Stimulated activated effector memory CD8-positive, alpha-beta T cell treated with anti-CD3 and anti-CD28 coated beads, Interleukin-12 subunit alpha, Interleukin-12 subunit beta, amount 100 ng/mL, for 72 hours (primary cell): ENCODE data around the gene MIDN.

ENCODE experiments used
- ATAC-seq: fragments of 150-1000 bp; cut with Tn5 transposase; 2 replicates; pipeline ENCODE4 v1.10.0; 2021
- DNase-seq, 2 donors: peaks; one replicate each; pipeline ENCODE4 v3.0.0; 2021 to 2022; ENCODE audit warnings: low spot score in 2 of 2
- H3K27ac Mint-ChIP-seq: one replicate; pipeline ENCODE4 v1.8.0; 2022; ENCODE audit warnings: mild to moderate bottlenecking, mixed read lengths
- H3K36me3 Mint-ChIP-seq: one replicate; pipeline ENCODE4 v1.8.0; 2022; ENCODE audit warnings: mild to moderate bottlenecking, mixed read lengths
- H3K4me1 Mint-ChIP-seq: one replicate; pipeline ENCODE4 v1.8.0; 2022; ENCODE audit warnings: mixed read lengths
- H3K4me3 Mint-ChIP-seq: one replicate; pipeline ENCODE4 v1.8.0; 2022; ENCODE audit warnings: mild to moderate bottlenecking, mixed read lengths
- H3K9me3 Mint-ChIP-seq: one replicate; pipeline ENCODE4 v1.8.0; 2022; ENCODE audit warnings: mixed read lengths

Gene MIDN

DNA sequence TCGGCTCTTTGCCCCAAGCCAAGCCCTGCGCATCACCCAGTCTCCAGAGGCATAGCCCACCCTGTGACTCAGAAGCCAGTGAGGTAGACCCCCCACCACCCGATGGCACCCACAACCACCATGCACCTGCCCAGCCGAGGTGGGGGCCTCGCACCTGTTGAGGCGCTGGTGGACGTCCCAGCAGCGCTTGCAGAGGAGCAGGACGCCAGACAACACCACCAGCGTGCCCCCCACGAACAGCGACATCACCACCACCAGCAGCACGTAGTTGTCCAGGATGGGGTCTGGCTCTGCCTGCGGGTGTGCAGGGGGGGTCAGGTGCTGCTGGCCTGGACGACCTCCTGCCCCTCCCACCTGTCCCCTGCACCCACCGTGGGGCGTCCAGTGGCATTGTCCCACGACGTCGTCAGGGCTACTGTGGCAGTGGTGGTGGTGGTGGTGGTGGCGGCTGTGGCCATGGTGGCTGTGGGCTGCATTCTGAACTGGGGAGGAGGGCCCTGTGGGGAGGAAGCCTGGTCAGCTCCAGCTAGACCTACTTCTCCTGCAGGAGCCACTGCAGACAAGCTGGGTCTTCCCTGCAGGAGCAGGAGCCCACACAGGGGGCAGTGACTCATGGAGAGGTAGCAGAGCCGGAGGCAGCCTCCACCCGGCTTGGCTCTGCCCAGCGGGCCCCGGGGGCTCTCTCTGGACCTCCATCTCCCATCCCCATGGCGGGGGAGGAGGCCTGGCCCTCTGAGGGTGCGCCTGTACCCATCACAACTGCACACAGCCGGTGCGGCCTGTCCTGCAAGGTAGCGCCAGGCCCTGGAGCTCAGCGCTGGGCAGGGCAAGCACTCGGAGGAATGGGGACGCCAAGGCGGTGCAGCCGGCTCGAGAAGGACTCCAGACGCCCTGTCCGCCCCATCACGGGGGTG lies 12.5 kb upstream of the MIDN start:
- H3K36me3 Mint-ChIP-seq, result peaks cover 23% of the 10 kb centered on the region
- peak overlapping the region; percentile 55 for H3K4me3 Mint-ChIP-seq
- no peak for DNase-seq
- no peak overlapping the region for H3K27ac Mint-ChIP-seq
- no peaks in the 10 kb centered on the region for H3K9me3 Mint-ChIP-seq
- H3K4me1 Mint-ChIP-seq, result peaks cover 23% of the 10 kb centered on the region
- ATAC-seq, result no peak

DNA sequence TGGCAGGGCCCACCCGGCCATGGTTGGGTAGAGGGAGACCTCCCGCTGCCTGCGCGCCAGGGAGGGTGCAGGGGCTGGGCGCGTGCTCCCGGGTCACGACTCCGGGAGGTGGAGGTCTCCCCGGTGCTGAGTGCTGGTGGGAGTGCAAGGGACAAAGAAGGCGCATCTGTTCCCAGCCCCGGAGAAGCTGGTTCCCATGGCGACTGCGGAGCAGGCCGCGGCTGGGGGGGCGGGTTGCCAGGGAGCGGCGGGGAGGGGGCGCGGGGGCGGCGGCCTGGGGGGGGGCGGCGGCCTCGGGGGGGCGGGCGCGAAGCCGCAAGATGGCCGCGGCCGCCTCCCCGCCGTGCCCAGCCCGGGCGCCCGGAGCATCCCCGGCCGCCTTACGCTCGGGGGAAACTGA lies 11.8 kb upstream of the MIDN start:
- Mint-ChIP-seq H3K4me3 (peak overlapping the region; percentile 55), H3K27ac (no peak overlapping the region), H3K36me3 (peaks cover 30% of the 10 kb centered on the region), H3K9me3 (no peaks in the 10 kb centered on the region), H3K4me1 (peaks cover 29% of the 10 kb centered on the region)
- DNase-seq, result no peak
- ATAC-seq, result no peak

DNA sequence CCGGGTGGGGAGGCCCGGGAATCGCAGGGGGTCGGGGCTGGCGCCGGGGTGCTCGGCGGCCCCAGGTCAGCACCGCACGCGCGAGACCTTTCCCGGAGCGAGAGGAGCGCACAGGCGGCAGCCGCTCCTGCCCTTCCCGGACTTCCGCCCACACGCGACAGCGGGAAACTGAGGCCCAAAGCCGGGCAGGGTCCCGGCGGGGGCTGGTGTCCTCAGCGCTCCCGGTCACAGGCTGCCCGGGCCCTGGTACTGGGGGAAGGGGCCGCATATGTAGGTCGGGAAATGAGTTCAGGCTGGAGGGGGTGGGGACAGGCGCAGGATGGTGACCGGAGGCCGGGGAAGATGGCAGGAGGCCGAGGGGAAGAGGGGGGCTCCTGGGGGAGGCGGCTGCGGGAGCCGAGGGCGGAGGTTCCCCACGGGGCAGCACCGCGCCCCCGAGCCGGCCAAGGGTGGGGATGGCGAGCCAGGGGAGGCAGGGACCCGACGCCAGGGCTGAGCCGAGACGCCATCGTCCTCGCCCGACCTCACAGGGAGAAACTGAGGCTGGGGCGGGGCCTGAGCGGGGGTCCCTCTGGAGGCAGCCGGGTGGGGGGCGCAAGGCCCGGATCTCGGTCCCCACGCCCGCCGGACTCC lies 11.2 kb upstream of the MIDN start:
- Mint-ChIP-seq H3K4me1 (peaks cover 26% of the 10 kb centered on the region), H3K9me3 (no peaks in the 10 kb centered on the region), H3K36me3 (peaks cover 32% of the 10 kb centered on the region), H3K27ac (no peak overlapping the region), H3K4me3 (peak overlapping the region; percentile 55)
- no peak for ATAC-seq
- no peak for DNase-seq

DNA sequence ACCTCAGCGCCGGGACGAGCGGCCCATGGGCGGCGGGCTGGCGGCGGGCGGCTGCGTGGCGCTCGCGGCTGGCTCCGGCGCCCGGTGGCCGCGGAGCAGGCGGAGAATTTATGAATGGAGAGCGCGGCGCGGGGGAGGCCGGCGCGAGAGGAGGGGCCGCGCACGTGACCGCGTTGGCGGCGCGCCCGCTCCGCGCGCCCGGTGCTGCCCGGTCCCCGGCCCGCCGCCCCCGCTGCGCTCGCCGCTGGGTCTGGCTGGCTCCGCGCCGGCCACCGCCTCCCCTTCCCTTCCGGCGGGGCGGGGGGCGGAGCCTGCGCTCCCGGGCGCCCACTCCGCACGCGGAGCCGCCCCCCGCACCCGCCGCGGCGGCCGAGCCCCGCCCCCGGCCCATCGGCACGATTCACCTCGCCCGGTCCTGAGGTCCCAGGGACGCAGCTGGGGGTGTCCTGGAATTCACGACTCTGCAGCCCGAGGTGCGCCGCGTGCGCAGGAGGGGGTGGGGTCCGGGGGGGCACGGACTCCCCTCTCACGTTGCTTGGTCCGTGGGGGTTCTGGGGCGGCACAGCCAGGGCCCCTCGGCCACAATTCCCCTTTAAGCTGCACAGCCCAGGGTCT lies 10.5 kb upstream of the MIDN start, which contains the start of gene CBARP:
TSS of gene CBARP (minus strand) at position 252 of the 615 bp plus-strand sequence. CDS start 1,905 bp downstream, outside the sequence.
- Mint-ChIP-seq H3K4me1 (peaks cover 28% of the 10 kb centered on the region), H3K9me3 (no peaks in the 10 kb centered on the region), H3K27ac (peak within 1 kb of the TSS; percentile 81), H3K4me3 (peak within 1 kb of the TSS; percentile 79), H3K36me3 (peaks cover 34% of the 10 kb centered on the region)
- no peak for DNase-seq
- no peak for ATAC-seq

DNA sequence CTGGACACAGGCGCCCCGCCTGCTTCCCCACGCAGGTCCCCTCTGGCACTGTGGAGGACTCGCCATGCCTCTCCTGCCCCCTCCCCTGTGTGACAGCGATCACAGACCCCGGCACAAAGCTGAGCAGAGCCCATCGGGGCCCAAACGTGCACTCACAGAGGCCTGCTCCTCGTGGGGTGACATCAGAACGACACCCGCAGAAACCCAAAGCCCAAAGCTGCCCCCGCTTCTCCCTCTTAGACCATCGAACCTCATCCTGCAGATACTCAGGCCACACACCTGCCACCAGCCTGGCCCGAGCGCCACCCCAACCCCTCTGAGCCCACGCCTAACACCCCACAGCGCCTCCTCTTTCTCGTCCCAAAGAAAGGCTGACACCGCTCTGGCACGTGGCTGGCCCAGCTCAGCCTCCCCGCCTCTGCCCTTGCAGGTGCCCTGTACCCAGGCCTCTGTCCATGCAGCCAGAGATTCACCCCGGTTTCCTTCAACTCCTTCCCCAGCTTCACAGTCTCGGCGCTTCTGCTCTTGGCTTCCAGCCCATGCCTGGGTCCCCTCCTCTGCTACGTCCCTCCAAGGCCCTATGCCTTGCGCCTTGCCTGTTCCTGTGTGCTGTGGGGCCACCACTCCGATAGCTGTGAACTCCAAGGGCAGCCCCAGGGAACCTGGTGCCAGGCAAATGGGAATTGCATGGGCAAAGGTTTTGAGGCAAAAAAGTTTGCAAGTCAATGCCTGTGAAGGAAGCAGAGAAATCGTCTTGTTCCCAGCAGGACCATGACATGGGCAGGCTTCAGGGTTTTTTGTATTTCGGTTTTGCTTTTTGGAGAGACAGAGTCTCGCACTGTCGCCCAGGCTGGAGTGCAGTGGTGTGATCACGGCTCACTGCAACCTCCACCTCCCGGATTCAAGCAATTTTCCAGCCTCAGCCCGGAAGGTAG lies 9.7 kb upstream of the MIDN start:
- H3K4me3 Mint-ChIP-seq, result peak overlapping the region; percentile 79
- DNase-seq, result no peak
- peak overlapping the region; percentile 81 for H3K27ac Mint-ChIP-seq
- no peaks in the 10 kb centered on the region for H3K9me3 Mint-ChIP-seq
- peaks cover 28% of the 10 kb centered on the region for H3K4me1 Mint-ChIP-seq
- no peak for ATAC-seq
- peaks cover 37% of the 10 kb centered on the region for H3K36me3 Mint-ChIP-seq

DNA sequence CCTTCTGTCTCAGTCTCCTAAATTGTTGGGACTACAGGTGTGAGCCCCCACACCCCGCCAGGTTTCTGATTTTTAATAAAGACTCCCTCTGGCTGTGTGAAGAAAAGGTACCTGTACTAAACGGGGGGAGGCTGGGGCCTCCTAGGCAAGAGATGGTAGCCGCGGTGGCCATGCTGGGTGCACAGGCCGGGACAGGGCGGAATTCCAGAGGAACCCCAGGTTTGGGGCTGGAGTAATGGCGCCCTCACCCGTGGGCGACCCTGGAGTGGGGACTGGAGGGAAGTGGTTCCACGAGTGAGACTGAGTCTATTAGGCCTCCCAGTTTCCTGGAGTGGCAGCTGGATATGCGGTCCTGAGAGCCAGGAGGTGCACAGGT lies 9.0 kb upstream of the MIDN start:
- Mint-ChIP-seq H3K4me3 (peak overlapping the region; percentile 79), H3K4me1 (peaks cover 29% of the 10 kb centered on the region), H3K36me3 (peaks cover 37% of the 10 kb centered on the region), H3K9me3 (no peaks in the 10 kb centered on the region), H3K27ac (peak overlapping the region; percentile 81)
- DNase-seq (no peak), ATAC-seq (no peak)

DNA sequence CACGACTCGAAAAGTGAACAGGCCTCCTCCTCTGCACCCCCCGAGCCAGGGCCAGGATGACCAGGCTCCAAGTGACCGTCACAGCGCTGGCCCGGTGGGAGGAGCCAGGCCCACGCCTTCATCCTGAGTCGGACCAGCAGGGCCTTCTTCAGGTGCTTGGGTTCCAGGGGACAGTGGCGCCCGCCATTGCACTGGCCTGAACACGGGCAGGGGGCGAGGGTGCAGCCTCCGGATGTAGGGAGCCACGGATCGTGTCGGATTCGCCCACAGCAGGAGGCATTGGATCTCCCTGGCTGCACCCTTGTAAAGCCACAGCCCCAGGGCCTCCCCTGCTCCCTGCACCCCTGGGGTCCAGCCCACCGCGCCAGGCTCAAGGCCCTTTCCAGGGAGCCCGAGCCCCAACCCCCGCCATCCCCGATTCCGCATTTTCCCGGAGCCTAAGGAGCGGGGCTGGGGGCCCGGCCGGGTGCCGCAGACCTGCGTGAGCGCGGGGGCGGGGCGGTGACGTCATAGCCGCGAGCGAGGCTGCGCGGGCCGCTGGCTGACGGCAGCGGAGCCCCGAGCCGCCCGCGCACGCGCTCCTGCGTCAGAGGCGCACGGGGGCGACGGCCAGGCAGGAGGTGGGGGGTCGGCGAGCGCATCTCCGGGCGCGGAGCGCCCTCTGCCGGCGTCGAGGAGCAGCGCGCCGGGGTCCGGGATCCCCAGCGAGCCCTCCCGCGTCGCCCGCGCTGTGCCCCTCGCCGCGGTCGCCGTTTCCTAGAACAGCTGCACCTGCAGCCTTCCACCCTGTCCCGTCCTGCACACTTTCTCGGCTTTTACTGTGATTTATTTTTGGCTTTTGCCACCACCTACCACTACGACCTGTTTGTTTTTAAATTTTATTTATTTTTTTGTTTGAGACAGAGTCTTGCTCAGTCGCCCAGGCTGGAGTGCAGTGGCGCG lies 8.3 kb upstream of the MIDN start:
- H3K9me3 Mint-ChIP-seq, result no peaks in the 10 kb centered on the region
- H3K4me1 Mint-ChIP-seq, result peaks cover 34% of the 10 kb centered on the region
- ATAC-seq (peak; percentile 66), DNase-seq (peak; percentile 96 to 97)
- peak overlapping the region; percentile 79 for H3K4me3 Mint-ChIP-seq
- H3K27ac Mint-ChIP-seq, result peak overlapping the region; percentile 89
- H3K36me3 Mint-ChIP-seq, result peaks cover 37% of the 10 kb centered on the region

DNA sequence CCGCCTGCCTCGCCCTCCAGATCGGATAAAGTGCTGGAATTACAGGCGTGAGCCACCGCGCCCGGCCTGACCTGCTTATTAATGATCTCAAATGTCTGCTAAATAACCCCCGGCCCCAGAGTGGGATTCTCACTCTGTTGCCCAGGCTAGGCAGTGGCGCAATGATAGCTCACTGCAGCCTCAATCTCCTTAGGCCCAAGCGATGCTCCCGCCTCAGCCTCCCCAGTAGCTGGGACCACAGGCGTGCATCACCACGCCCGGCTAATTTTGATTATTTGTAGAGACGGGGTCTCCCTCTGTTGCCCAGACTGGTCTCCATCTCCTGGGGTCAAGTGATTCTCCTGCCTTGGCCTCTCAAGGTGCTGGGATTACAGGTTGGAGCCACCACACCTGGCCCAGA lies 7.5 kb upstream of the MIDN start:
- Mint-ChIP-seq H3K9me3 (no peaks in the 10 kb centered on the region), H3K36me3 (peaks cover 37% of the 10 kb centered on the region), H3K27ac (peak overlapping the region; percentile 89), H3K4me1 (peaks cover 34% of the 10 kb centered on the region), H3K4me3 (peak overlapping the region; percentile 79)
- DNase-seq, result no peak
- ATAC-seq, result no peak

DNA sequence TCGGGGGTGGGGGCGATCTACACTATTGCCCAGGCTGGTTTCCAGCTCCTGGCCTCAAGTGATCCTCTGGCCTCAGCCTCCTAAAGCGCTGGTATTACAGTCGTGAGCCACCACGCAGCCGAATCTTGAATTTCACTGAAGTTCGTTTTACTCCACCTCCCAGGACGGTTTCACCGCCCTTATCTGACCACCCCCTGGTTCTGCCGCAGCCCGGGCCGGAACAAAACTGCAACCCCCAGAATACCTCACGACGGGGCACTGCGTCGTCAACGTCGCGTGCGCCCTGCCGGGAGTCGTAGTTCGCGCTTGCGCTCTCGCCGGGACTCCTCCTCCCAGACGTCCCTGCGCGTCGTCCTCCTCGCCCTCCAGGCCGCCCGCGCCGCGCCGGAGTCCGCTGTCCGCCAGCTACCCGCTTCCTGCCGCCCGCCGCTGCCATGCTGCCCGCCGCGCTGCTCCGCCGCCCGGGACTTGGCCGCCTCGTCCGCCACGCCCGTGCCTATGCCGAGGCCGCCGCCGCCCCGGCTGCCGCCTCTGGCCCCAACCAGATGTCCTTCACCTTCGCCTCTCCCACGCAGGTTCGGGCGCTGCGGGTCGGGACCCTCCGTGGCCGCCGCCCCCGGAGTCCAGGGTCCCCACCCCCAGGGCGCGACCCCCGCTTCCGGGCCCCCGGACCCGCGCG lies 6.8 kb upstream of the MIDN start, which contains the start of gene ATP5F1D:
TSS of gene ATP5F1D (plus strand) at position 335 of the 679 bp plus-strand sequence. CDS start at position 435, 100 bp downstream.
- peak; percentile 81 for ATAC-seq
- no peaks in the 10 kb centered on the region for H3K9me3 Mint-ChIP-seq
- peak within 1 kb of the TSS; percentile 89 for H3K27ac Mint-ChIP-seq
- peak; percentile 83 to 95 for DNase-seq
- peaks cover 34% of the 10 kb centered on the region for H3K4me1 Mint-ChIP-seq
- H3K4me3 Mint-ChIP-seq, result peak within 1 kb of the TSS; percentile 79
- H3K36me3 Mint-ChIP-seq, result peaks cover 40% of the 10 kb centered on the region

DNA sequence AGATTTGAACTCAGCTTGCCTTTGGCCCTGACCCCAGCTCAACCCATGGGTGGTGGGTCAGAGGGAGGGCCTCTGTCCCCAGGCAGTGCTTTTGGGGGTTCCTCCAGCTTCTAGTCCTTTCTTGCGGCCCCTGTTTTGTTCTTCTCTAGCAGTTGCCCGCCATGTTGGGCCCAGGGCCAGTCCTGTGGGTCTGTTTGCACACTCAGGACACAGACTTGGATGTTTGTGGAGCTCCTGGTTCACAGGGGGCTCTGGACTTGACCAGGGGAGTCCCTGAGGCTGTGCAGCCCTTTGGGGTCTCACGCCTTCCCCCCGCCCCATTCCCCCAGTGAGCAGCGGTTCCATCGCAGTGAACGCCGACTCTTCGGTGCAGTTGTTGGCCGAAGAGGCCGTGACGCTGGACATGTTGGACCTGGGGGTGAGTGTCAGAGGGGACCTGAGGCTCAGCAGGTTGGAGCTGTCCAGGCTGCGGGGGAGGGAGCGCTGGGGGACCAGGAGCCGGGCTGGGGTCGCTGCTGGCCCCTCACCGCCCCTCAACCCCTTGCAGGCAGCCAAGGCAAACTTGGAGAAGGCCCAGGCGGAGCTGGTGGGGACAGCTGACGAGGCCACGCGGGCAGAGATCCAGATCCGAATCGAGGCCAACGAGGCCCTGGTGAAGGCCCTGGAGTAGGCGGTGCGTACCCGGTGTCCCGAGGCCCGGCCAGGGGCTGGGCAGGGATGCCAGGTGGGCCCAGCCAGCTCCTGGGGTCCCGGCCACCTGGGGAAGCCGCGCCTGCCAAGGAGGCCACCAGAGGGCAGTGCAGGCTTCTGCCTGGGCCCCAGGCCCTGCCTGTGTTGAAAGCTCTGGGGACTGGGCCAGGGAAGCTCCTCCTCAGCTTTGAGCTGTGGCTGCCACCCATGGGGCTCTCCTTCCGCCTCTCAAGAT lies 4.4 kb upstream of the MIDN start:
- Mint-ChIP-seq H3K4me1 (peaks cover 24% of the 10 kb centered on the region), H3K9me3 (no peaks in the 10 kb centered on the region), H3K36me3 (peaks cover 43% of the 10 kb centered on the region), H3K4me3 (peak overlapping the region; percentile 79), H3K27ac (no peak overlapping the region)
- DNase-seq (peak; percentile 82 to 93), ATAC-seq (peak; percentile 55)

DNA sequence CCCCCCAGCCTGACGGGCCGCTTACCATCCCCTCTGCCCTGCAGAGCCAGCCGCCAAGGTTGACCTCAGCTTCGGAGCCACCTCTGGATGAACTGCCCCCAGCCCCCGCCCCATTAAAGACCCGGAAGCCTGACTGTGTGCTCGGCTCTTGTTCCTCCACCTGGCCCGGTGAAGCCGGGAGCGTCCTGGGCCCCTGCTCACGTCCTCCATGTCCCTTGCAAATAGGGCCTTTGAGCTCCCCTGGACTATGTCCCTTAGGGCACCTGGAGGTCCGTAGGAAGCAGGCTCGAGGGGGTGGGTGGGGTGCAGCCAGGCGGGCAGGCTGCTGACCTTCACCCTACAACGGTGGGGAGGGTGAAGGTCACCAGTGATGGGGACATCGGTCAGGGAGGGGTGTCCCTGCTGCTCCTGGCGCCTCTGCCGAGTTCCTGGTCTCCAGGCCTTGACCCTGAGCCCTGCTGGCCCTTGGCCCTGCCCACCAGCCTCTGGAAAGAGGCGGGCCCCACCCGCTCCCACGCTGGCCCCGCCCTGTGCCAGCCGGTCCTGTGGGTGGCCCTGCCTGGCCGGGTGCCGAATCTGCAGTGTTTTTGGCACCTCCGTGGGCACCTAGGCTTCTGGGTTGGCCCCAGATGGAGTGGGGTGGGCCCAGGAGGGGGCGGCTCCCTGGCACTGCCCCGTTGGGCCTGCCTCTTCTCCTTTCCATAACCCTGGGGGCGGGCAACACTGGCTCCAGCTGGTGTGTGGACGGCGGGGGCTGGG lies 3.5 kb upstream of the MIDN start:
- ATAC-seq (no peak), DNase-seq (no peak)
- Mint-ChIP-seq H3K4me1 (peaks cover 24% of the 10 kb centered on the region), H3K4me3 (peak overlapping the region; percentile 57), H3K36me3 (peaks cover 44% of the 10 kb centered on the region), H3K27ac (no peak overlapping the region), H3K9me3 (no peaks in the 10 kb centered on the region)
